GM19351 (cell line): ENCODE results near the gene HIP1.
"Not testable (repeated sequence)": the region's sequence is repeated elsewhere in the genome, so short reads cannot be mapped to it uniquely, and the experiment has no call there.

Experiments used
- ATAC-seq: cut with Tn5 transposase; IDR thresholded peaks from one replicate; pipeline ENCODE4 v1.9.1; 2021; ENCODE audit warnings: mild to moderate bottlenecking, moderate library complexity; ENCODE audit not compliant: unreplicated experiment

HIP1 gene

GRCh38 chr7:75646571-75647102 is 92.1 kb downstream of the HIP1 start:
- no peak for ATAC-seq

DNA sequence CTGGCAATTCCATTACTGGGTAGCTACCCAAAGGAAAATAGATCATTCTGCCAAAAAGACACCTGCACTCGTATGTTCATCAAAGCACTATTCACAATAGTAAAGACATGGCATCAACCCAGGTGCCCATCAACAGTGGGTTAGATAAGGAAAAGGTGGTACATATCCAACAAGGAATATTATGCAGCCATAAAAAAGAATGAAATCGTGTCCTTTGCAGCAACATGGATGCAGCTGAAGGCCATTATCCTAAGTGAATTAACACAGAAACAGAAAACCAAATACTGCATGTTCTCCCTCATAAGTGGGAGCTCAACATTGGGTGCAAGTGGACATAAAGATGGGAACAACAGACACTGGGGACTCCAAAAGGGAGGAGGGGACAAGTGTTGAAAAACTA is 93.2 kb downstream of the HIP1 start:
- no peak for ATAC-seq

- no peak for ATAC-seq
Measured at GRCh38 chr7:75644589-75644988, 94.2 kb downstream of the HIP1 start.

GRCh38 chr7:75642810-75643486 is 95.8 kb downstream of the HIP1 start:
- no peak for ATAC-seq

DNA sequence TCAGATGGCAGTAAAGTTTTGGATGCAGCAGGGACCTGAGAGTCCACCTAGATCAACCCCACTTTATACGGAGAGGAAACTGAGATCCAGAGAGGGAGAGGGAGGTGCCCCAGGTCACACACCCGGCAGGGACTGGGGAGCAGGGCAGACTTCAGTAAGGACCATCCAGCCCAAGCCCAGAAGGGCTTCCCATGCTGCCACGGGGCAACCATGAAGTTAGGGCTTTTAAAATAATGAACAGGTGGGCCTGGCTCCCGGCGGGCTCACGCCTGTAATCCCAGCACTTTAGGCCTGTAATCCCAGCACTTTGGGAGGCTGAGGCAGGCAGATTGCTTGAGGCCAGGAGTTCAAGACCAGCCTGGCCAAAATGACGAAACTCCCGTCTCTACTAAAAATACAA is 98.5 kb downstream of the HIP1 start:
- no peak for ATAC-seq

GRCh38 chr7:75639886-75640190 is 98.9 kb downstream of the HIP1 start:
- no peak for ATAC-seq

GRCh38 chr7:75639071-75639885 is 99.5 kb downstream of the HIP1 start:
- ATAC-seq, result no peak

- no peak for ATAC-seq
Measured at GRCh38 chr7:75638594-75639070, 100.1 kb downstream of the HIP1 start.

DNA sequence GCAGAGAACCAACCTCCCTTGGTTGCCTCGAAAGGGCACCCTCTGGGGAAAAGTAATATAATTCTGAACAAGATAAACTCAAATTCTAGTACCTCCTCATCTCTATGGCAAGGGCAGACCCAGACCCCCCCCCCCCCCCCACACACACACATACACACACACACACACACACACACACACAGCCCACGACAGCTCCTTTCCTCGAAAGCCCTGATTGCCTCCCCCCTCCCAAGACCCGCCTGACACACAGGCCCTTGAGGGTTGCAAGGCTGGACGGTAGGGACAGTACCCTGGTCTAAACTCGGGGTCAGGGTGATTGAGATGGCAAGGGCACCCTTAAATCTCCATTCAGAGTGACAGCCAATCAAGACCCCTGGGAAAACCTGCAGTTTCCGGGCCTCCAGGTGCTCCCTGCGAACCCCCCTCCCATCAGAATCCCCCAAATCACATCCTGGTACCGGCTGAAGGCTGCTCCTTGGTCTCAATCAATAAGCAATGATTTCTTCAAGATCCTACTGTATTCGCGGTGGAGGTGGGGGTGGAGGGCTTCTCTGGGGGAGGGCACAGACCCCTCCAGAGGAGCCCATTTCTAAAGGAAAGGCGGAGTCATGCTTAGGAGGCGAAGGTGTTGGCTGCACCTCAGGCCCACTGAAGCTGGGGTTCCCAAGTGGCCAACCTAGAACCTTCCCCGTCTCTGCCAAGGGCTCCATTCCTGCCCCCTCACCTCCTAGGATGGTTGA is 100.7 kb downstream of the HIP1 start:
- ATAC-seq, result no peak

DNA sequence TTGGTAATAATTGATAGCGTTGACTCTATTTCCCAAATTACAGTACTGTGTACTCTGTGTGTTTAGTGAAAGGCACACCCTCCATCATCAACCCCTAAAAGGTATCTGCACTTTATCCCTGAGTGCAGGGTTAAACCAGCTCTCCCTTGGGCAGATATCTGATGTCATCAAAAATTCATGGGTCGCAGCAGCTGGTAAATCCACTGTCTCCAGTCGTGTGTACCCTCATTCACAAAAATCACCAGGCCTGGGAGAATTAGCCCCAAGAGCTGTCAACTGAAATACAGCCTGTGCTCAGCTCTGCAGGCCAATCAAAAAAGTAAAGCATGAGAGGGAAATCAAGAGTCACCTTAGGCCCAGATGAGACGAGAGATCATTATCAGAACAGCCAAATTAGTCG is 103.7 kb downstream of the HIP1 start:
- ATAC-seq, result no peak

- ATAC-seq, result not testable (repeated sequence)
Measured at GRCh38 chr7:75632587-75632986, 106.2 kb downstream of the HIP1 start.

DNA sequence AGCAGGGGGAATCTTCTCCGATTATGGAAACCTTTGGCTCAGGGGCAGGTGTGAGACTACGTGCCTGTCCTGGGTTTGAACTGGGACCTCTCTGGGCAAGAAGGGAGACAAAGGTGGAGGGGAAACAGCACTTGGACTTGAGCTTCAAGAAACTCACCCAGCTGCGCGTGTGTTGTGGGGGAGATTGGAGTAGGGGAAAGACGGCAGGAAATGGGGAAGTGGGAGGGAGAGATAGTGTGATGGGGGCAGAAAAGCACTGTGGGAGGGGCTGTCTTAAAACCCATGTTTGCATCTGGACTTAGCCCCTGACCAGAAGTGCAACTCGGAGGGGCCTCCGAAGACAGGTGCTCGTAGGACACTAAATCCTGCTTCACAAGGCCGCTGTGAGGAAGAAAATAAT is 107.0 kb downstream of the HIP1 start:
- no peak for ATAC-seq

DNA sequence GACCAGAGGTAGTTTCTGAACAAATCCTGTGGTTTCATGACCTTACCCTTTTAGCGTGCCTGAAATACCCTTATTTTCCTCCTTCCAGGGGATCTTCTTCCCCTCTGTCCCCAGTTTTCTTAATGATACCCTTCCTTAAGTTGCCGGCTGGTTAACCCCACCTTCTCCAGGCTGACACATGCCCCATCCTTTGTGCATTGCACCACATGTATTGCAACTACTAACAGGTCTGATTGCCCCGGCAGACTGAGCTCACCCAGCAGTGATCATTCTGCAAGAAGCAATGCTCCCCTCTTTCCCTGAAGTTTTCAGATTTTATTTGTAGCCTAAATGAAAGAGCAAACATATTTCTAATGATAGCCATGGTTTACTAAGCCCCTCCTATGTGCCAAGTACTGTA is 108.2 kb downstream of the HIP1 start:
- ATAC-seq, result no peak

DNA sequence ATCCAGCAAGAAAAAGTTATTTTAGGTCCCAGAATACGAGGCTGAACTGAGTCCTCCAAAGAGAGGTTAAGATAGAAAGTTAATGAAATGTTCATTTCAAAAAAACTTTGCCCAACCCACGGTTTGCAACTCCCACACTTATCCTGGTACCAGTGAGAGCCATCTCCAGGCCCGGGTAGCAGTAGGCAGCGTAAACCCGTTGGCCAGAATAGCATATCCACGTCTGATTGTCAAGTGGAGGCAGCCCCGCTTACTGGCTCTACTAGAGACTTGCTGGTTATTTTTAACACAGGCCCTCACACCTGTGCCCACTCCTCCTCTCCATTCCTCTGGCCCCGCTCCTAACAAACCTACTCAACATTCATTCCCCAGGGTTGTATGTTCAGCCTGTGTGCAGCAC is 109.7 kb downstream of the HIP1 start:
- ATAC-seq, result no peak

DNA sequence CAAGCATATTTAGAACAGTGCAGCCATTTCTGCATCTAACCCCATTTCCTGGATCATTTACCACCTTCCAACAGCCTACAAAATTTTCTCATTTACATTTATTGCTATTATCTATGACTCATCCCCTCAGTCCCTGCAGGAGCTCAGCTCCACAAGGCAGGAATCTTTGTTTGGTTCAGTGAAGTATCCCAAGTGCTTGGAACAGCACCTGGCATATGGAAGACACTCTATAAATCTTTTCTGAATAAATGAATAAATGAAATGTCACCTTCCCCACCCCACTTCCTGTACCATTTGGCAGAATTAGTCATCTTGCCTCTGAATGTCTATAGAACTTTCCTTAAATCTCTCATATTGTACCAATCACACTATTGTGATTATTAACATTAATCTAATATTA is 110.7 kb downstream of the HIP1 start:
- no peak for ATAC-seq

DNA sequence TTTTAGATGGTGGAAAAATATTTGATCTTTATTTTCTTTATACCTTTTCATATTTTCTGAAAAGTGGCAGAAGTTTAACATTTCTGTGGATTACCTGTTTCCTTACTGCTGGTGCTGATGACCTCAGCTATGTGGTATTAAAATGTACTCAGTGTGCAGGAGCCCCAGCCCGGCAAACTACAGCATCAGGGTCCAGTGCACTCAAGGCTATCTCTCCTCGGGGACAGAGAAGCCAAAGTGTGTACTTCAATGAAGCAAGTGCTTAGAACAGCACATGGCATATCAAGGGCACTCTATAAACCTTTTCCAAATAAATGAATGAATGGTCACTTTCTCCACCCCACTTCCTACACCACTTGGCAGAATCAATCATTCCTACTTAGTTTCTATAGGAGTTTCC is 111.8 kb downstream of the HIP1 start:
- ATAC-seq, result no peak

DNA sequence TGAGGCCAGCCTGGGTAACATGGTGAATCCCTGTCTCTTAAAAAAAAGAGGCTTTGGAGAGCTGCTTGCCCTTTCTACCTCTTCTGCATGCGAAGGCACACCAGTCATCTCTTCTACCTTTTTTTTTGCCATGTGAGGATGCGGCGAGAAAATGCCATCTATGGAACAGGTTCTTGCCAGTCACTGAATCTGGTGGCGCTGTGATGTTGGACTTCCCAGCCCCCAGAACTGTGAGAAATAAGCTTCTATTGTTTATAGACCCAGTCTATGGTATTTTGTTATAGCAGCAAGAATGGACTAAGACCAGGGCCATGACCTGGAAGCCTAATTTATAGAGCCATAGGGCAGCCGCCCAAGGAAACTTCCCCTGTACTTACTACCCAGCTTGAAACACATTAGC is 112.9 kb downstream of the HIP1 start:
- no peak for ATAC-seq

GRCh38 chr7:75624134-75624832 is 114.5 kb downstream of the HIP1 start:
- no peak for ATAC-seq

DNA sequence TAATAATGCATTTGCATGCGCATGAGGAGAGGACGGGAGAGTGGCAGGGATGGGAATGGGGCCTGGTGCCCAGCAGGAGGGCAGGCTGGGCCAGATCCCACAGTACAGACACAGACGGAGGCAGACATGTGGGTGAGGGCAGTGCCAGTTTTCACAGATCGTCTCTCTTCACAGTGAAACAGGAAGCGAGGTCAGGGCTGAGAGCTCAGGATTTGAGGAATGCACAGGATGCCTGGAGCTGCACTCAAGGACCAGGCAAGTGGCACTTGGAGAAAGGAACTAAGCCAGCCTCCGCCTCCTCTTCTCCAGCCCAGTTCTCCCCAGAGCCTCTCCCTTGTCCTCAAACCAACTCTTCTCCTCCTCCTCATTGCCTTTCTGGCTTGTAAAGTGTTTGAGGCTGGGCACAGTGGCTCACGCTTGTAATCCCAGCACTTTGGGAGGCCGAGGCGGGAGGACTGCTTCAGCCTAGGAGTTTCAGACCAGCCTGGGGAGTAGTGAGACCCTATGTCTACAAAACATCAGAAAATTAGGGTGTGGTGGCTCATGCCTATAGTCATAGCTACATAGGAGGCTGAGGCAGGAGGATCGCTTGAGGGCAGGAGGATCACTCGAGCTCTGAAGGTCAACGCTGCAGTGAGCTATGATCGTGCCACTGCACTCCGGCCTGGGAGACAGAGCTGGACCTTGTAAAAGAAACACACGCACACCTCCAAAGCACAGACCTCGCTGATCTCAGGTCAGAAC is 115.2 kb downstream of the HIP1 start:
- no peak for ATAC-seq

DNA sequence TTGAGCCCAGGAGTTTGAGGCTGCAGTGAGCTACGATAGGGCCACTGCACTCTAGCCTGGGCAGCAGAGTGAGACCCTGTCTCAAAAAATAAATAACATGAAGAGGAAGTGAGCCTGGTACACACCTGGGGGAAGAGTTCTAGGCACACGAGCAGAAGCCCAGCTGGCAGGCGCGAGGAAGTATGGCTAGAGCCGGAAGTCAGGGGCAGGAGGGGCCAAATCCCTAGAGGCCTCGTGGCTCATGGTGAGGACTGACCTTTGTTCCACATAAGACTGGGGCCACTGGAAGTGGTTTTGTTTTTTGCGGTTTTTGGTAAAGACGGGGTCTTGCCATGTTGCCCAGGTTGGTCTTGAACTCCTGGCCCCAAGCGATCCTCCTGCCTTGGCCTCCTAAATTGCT is 117.6 kb downstream of the HIP1 start:
- no peak for ATAC-seq
